NCI-H345 treated with DMSO at 0.1 percent for 48 hours (cell line): ENCODE measurements around the gene PTPN22.

Experiments used
- DNase-seq: peaks from one replicate; lab custom pipeline; 2025; ENCODE audit not compliant: unreplicated experiment; lab: John Stamatoyannopoulos, UW

Gene PTPN22

GRCh38 chr1:113804421-113805255, 66.9 kb downstream of the PTPN22 start:
- no peak for DNase-seq

- DNase-seq, result no peak
Measured at GRCh38 chr1:113802367-113803007, 69.0 kb downstream of the PTPN22 start.

GRCh38 chr1:113800487-113800886, 71.0 kb downstream of the PTPN22 start:
- DNase-seq, result no peak

- DNase-seq, result no peak
Measured at GRCh38 chr1:113797472-113797871, 74.0 kb downstream of the PTPN22 start.

- DNase-seq, result no peak
Measured at GRCh38 chr1:113793878-113794834, 77.4 kb downstream of the PTPN22 start.

GRCh38 chr1:113792986-113793385, 78.5 kb downstream of the PTPN22 start:
- DNase-seq, result no peak

GRCh38 chr1:113792471-113792870, 79.0 kb downstream of the PTPN22 start:
- no peak for DNase-seq

- DNase-seq, result no peak
Measured at GRCh38 chr1:113788802-113789201, 82.7 kb downstream of the PTPN22 start.

- no peak for DNase-seq
Measured at GRCh38 chr1:113787663-113788062, 83.8 kb downstream of the PTPN22 start.

- no peak for DNase-seq
Measured at GRCh38 chr1:113786069-113786468, 85.4 kb downstream of the PTPN22 start.

GRCh38 chr1:113784104-113784779, 87.3 kb downstream of the PTPN22 start:
- no peak for DNase-seq

GRCh38 chr1:113783254-113784103, 88.0 kb downstream of the PTPN22 start:
- DNase-seq, result no peak

GRCh38 chr1:113782406-113782805, 89.1 kb downstream of the PTPN22 start:
- no peak for DNase-seq

- no peak for DNase-seq
Measured at GRCh38 chr1:113780374-113781146, 91.0 kb downstream of the PTPN22 start.

GRCh38 chr1:113779542-113779941, 92.0 kb downstream of the PTPN22 start:
- no peak for DNase-seq

GRCh38 chr1:113777561-113777960, 94.0 kb downstream of the PTPN22 start:
- DNase-seq, result no peak

- no peak for DNase-seq
Measured at GRCh38 chr1:113770031-113770430, 101.5 kb downstream of the PTPN22 start.

GRCh38 chr1:113769601-113769970, 101.9 kb downstream of the PTPN22 start:
- no peak for DNase-seq

- no peak for DNase-seq
Measured at GRCh38 chr1:113768916-113769600, 102.5 kb downstream of the PTPN22 start.
